Measurements from ENCODE around the gene SH2D3C. TPM values are rescaled to one million over a fixed set of nuclear protein-coding genes. Genes with fewer than 3 reads are reported as not detected.

The SH2D3C gene
- 1.3 TPM in 1 of 2 replicates, not detected in the other for polyA plus RNA-seq

GRCh38 chr9:127778280-127779135, at the start of gene SH2D3C:
Gene SH2D3C, minus strand, starts transcription at chr9:127778666. Its CDS starts 39 bp downstream, at chr9:127778627.

GRCh38 chr9:127802576-127803443, 24.3 kb upstream of the SH2D3C start, which contains the start of gene FPGS:
Gene FPGS, plus strand, starts transcription at chr9:127802882. Its CDS starts 43 bp downstream, at chr9:127802925.

GRCh38 chr9:127785933-127786772, 7.7 kb upstream of the SH2D3C start, which contains the start of gene CDK9:
Gene CDK9, plus strand, starts transcription at chr9:127786034. Its CDS starts 115 bp downstream, at chr9:127786149.

GRCh38 chr9:127734747-127735529, 43.5 kb downstream of the SH2D3C start, which contains the start of gene TOR2A:
Gene TOR2A, minus strand, starts transcription at chr9:127735294. Its CDS starts 24 bp downstream, at chr9:127735270.

GRCh38 chr9:127715470-127716337, 62.8 kb downstream of the SH2D3C start, which contains the start of the genes PTRH1 and TTC16:
Gene PTRH1, minus strand, starts transcription at chr9:127715663. Its CDS starts 24 bp downstream, at chr9:127715639.
Gene TTC16, plus strand, starts transcription at chr9:127716079. Its CDS starts 67 bp downstream, at chr9:127716146.

GRCh38 chr9:127706836-127707241, 71.6 kb downstream of the SH2D3C start, which contains the start of gene CFAP157:
Gene CFAP157, plus strand, starts transcription at chr9:127706988. Its CDS starts 44 bp downstream, at chr9:127707032.

Other genes with a start within 250 kb of the SH2D3C start
- 125 and 169 TPM in 2 replicates for gene STXBP1, start 166.4 kb downstream of the SH2D3C start, polyA plus RNA-seq
- not detected in 2 replicates for gene CFAP157, start 71.7 kb downstream of the SH2D3C start, polyA plus RNA-seq
- 1.4 and 5.5 TPM in 2 replicates for gene PTRH1, start 63.0 kb downstream of the SH2D3C start, polyA plus RNA-seq
- not detected in 2 replicates for gene TTC16, start 62.6 kb downstream of the SH2D3C start, polyA plus RNA-seq
- gene TOR2A, start 43.4 kb downstream of the SH2D3C start, polyA plus RNA-seq = 1.9 and 2.4 TPM in 2 replicates
- 4.6 and 9.2 TPM in 2 replicates for gene CDK9, start 7.4 kb upstream of the SH2D3C start, polyA plus RNA-seq
- gene FPGS, start 24.2 kb upstream of the SH2D3C start, polyA plus RNA-seq = 1.7 and 3.1 TPM in 2 replicates
- gene ENG, start 76.0 kb upstream of the SH2D3C start, polyA plus RNA-seq = 0.08 TPM in 1 of 2 replicates, not detected in the other
- 86.9 and 113 TPM in 2 replicates for gene AK1, start 99.0 kb upstream of the SH2D3C start, polyA plus RNA-seq
- gene ST6GALNAC6, start 120.9 kb upstream of the SH2D3C start, polyA plus RNA-seq = 2.7 and 6.1 TPM in 2 replicates
- gene ST6GALNAC4, start 138.4 kb upstream of the SH2D3C start, polyA plus RNA-seq = 1.7 TPM in 2 replicates
- not detected in 2 replicates for gene PIP5KL1, start 152.1 kb upstream of the SH2D3C start, polyA plus RNA-seq
- gene DPM2, start 159.2 kb upstream of the SH2D3C start, polyA plus RNA-seq = 13.0 and 32.8 TPM in 2 replicates
- 1.2 and 4.2 TPM in 2 replicates for gene EEIG1, start 202.3 kb upstream of the SH2D3C start, polyA plus RNA-seq